ENCODE measurements around the gene APOA4. TPM values are rescaled to one million over a fixed set of nuclear protein-coding genes. Genes with fewer than 3 reads are reported as not detected.
A peak's percentile ranks its signal among the peaks of the same experiment; 100 is the strongest.

Gene APOA4
- total and polyA plus RNA-seq, 2 of the 13 experiments (the other 11 are each of a cell fraction or from before 2014, with no cell fraction given), result 3.8 to 7.2 TPM

DNA sequence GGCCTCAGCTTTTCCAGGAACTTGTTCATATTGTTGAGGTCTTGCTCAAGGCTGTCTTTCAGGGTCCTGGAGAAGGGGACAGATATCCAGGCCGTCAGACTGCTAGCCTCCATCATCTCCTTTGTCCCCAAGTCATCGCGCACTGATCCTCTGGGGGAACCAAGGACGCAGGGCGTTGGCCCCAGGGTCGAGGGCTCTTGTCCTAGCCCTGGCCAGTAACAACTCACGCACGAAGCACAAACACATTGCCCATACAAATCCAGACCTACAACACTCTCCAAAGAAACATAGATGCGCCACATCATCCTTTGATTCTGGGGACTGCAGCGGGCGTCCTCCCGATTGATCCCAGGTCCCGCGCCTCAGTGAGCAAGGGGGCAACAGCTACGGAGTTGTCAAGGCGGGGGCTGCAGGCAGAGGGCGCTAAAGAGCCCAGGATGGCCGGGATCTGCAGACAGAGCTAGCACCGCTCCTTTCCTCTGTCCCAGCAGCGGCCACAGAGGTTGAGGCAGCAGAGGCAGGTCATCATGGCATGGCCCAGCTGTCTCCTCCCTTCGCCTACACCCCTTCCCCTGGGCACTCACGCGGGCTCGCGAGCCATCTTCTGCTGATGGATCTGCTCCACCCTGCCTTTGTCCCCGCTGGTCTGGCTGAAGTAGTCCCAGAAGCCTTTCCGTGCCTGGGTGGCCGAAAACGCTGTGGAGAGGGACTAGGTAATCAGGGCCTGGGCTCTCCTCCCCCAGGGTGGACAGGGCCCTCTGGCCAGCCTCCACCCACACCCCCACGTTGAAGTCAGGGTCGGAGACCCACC, 31.9 kb downstream of the APOA4 start (continued):
- TF ChIP-seq ZNF558 (CRISPR knock-in tag; IDR thresholded peaks at IDR 0.05; ENCODE audit: borderline replicate concordance) (no peak), ZBTB46 (CRISPR knock-in tag; IDR thresholded peaks at IDR 0.05; ENCODE audit: borderline replicate concordance) (no peak), AHDC1 (CRISPR knock-in tag; IDR thresholded peaks at IDR 0.05; ENCODE audit: borderline replicate concordance) (no peak), TP53 (CRISPR knock-in tag; conservative IDR thresholded peaks at IDR 0.05) (no peak), ZNF234 (CRISPR knock-in tag; conservative IDR thresholded peaks at IDR 0.05) (no peak), ZBTB49 (CRISPR knock-in tag; IDR thresholded peaks at IDR 0.05; ENCODE audit: borderline replicate concordance) (0 out of 2 replicates have a peak, but pooled peaks have one; percentile 3), ZNF672 (CRISPR knock-in tag; IDR thresholded peaks at IDR 0.05) (no peak), HNF4A (CRISPR knock-in tag; IDR thresholded peaks at IDR 0.05) (peak; percentile 49; the same call in 1 of the 2 replicates)
- TF ChIP-seq, protein P1, sequence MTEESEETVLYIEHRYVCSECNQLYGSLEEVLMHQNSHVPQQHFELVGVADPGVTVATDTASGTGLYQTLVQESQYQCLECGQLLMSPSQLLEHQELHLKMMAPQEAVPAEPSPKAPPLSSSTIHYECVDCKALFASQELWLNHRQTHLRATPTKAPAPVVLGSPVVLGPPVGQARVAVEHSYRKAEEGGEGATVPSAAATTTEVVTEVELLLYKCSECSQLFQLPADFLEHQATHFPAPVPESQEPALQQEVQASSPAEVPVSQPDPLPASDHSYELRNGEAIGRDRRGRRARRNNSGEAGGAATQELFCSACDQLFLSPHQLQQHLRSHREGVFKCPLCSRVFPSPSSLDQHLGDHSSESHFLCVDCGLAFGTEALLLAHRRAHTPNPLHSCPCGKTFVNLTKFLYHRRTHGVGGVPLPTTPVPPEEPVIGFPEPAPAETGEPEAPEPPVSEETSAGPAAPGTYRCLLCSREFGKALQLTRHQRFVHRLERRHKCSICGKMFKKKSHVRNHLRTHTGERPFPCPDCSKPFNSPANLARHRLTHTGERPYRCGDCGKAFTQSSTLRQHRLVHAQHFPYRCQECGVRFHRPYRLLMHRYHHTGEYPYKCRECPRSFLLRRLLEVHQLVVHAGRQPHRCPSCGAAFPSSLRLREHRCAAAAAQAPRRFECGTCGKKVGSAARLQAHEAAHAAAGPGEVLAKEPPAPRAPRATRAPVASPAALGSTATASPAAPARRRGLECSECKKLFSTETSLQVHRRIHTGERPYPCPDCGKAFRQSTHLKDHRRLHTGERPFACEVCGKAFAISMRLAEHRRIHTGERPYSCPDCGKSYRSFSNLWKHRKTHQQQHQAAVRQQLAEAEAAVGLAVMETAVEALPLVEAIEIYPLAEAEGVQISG (CRISPR knock-in tag; IDR thresholded peaks at IDR 0.05), result peak; percentile 80
- TF ChIP-seq, protein P2, sequence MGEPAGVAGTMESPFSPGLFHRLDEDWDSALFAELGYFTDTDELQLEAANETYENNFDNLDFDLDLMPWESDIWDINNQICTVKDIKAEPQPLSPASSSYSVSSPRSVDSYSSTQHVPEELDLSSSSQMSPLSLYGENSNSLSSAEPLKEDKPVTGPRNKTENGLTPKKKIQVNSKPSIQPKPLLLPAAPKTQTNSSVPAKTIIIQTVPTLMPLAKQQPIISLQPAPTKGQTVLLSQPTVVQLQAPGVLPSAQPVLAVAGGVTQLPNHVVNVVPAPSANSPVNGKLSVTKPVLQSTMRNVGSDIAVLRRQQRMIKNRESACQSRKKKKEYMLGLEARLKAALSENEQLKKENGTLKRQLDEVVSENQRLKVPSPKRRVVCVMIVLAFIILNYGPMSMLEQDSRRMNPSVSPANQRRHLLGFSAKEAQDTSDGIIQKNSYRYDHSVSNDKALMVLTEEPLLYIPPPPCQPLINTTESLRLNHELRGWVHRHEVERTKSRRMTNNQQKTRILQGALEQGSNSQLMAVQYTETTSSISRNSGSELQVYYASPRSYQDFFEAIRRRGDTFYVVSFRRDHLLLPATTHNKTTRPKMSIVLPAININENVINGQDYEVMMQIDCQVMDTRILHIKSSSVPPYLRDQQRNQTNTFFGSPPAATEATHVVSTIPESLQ (CRISPR knock-in tag; conservative IDR thresholded peaks at IDR 0.05), result no peak

All from HepG2 (cell line).